Ovary (tissue), 3 donors: Measurements from ENCODE around the gene FOXO6.

Source experiments
- POLR2A ChIP-seq: fragments of 450-650 bp; IDR thresholded peaks from one replicate; pipeline ENCODE4 v1.6.1; 2017; ENCODE audit warnings: antibody characterized with exemption, mild to moderate bottlenecking, moderate library complexity
- TF ChIP-seq, protein P1 (sequence below), 3 donors: fragments of 450-650 bp in 2 of 3; fragments of 200-600 bp in 1 of 3; IDR thresholded peaks; one replicate each; pipeline versions ENCODE4 v1.5.1 to v1.8.0; 2016 to 2022; ENCODE audit warnings: antibody characterized with exemption in 3 of 3, mild to moderate bottlenecking in 1 of 3
- donor health status: DM: no; HTN: no; CAD: no.

DNA sequence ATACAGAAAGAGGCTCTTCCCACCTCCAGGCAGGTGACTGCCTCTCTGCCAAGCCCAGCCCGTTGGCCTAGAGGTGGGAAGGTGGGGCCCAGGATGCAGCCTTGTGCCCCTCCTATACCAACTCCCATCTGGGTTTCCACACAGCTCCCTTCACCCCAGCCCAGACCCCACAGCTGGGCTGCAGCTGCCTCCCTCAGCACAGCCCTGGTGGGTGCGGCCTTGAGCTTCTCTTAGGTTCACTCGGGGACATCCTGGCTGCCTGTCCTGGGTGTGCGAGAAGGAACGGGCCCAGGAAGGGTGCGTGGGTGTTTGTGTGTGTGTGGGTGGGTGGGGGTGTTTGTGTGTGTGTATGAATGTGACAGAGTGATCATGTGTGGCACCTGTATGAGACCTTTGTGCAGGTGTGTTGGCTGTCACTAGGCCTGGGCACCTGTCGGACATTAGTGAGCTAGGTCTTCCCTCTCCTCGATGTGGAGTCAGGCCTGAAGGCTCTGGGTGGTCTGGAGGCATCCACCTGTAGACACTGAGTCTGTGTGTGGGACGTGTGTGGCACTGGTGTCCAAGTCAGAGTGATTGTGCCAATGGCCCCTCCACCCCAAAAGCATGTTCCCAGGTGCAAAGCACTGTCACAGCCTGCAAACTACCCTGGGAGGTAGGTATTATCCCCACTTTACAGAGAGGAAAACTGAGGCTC is 30.7 kb downstream of the FOXO6 start:
- TF ChIP-seq, protein P1, sequence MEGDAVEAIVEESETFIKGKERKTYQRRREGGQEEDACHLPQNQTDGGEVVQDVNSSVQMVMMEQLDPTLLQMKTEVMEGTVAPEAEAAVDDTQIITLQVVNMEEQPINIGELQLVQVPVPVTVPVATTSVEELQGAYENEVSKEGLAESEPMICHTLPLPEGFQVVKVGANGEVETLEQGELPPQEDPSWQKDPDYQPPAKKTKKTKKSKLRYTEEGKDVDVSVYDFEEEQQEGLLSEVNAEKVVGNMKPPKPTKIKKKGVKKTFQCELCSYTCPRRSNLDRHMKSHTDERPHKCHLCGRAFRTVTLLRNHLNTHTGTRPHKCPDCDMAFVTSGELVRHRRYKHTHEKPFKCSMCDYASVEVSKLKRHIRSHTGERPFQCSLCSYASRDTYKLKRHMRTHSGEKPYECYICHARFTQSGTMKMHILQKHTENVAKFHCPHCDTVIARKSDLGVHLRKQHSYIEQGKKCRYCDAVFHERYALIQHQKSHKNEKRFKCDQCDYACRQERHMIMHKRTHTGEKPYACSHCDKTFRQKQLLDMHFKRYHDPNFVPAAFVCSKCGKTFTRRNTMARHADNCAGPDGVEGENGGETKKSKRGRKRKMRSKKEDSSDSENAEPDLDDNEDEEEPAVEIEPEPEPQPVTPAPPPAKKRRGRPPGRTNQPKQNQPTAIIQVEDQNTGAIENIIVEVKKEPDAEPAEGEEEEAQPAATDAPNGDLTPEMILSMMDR (IDR thresholded peaks at IDR 0.05), result no peak
- TF ChIP-seq POLR2A, result no peak
